NB4 (cell line): ENCODE data around the gene PRKAB1.

Experiments
- POLR2A ChIP-seq: IDR thresholded peaks from 2 replicates; pipeline ENCODE4 v1.6.1; 2011; ENCODE audit warnings: mild to moderate bottlenecking; ENCODE audit not compliant: insufficient read length; ENCODE audit errors: extremely low read depth
- TF ChIP-seq, protein P1 (sequence below): IDR thresholded peaks from one replicate; pipeline ENCODE4 v1.5.1; 2012; ENCODE audit warnings: low read depth, low read length

DNA sequence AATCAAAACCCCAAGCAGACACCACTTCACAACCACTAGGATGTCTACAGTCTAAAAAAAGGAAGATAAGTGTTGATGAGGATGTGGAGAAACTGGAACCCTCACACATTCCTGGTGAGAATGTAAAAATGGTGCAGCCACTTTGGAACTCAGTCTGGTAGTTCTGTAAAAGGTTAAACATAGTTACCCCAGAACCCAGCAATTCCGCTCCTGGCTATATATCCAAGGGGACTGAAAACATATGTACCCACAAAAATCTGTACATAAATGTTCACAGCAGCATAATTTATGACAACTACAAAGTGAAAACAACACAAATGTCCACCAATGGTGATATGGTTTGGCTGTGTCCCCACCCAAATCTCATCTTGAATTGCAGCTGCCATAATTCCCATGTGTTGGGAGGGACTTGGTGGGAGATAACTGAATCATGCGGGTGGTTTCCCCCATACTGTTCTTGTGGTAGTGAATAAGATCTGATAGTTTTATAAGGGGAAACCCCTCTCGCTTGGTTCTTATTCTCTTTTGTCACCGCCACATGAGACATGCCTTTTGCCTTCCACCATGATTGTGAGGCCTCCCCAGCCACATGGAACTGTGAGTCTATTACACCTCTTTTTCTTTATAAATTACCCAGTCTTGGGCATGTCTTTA lies 46.8 kb downstream of the PRKAB1 start:
- no peak for TF ChIP-seq POLR2A
- TF ChIP-seq, protein P1, sequence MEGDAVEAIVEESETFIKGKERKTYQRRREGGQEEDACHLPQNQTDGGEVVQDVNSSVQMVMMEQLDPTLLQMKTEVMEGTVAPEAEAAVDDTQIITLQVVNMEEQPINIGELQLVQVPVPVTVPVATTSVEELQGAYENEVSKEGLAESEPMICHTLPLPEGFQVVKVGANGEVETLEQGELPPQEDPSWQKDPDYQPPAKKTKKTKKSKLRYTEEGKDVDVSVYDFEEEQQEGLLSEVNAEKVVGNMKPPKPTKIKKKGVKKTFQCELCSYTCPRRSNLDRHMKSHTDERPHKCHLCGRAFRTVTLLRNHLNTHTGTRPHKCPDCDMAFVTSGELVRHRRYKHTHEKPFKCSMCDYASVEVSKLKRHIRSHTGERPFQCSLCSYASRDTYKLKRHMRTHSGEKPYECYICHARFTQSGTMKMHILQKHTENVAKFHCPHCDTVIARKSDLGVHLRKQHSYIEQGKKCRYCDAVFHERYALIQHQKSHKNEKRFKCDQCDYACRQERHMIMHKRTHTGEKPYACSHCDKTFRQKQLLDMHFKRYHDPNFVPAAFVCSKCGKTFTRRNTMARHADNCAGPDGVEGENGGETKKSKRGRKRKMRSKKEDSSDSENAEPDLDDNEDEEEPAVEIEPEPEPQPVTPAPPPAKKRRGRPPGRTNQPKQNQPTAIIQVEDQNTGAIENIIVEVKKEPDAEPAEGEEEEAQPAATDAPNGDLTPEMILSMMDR, result no peak
